ENCODE data around the gene PDGFD.

GRCh38 chr11:104093426-104094280 is 70.3 kb downstream of the PDGFD start:
- TF ChIP-seq POLR2AphosphoS5 (IDR thresholded peaks at IDR 0.05) (no peak), CTCF (IDR thresholded peaks at IDR 0.05) (no peak), POLR2A (IDR thresholded peaks at IDR 0.05) (no peak)
